ENCODE data around the gene FOXN1.

FOXN1 gene

GRCh38 chr17:28547623-28548416 is 41.7 kb downstream of the FOXN1 start:
- DNase-seq, result peak; percentile 70

GRCh38 chr17:28548417-28549130 is 42.4 kb downstream of the FOXN1 start:
- no peak for DNase-seq

GRCh38 chr17:28549236-28550132 is 43.3 kb downstream of the FOXN1 start:
- no peak for DNase-seq

- DNase-seq, result no peak
Measured at GRCh38 chr17:28550858-28551257, 44.7 kb downstream of the FOXN1 start.

- peak; percentile 22 for DNase-seq
Measured at GRCh38 chr17:28551421-28552175, 45.5 kb downstream of the FOXN1 start.

- peak; percentile 74 for DNase-seq
Measured at GRCh38 chr17:28552176-28552999, 46.2 kb downstream of the FOXN1 start, which contains the start of gene UNC119. Gene UNC119 (minus strand): TSS chr17:28552624. CDS start chr17:28552557, 67 bp downstream.

GRCh38 chr17:28553000-28553505 is 46.9 kb downstream of the FOXN1 start:
- DNase-seq, result no peak

- DNase-seq, result no peak
Measured at GRCh38 chr17:28554565-28554964, 48.4 kb downstream of the FOXN1 start.

- DNase-seq, result no peak
Measured at GRCh38 chr17:28555022-28555421, 48.9 kb downstream of the FOXN1 start.

GRCh38 chr17:28563475-28563874 is 57.3 kb downstream of the FOXN1 start:
- DNase-seq, result peak; percentile 83

GRCh38 chr17:28567604-28568003 is 61.5 kb downstream of the FOXN1 start:
- no peak for DNase-seq

GRCh38 chr17:28569446-28569845 is 63.3 kb downstream of the FOXN1 start:
- no peak for DNase-seq

GRCh38 chr17:28570716-28571360 is 64.7 kb downstream of the FOXN1 start:
- DNase-seq, result no peak

- DNase-seq, result peak; percentile 93
Measured at GRCh38 chr17:28571361-28572122, 65.4 kb downstream of the FOXN1 start, which contains the start of gene PIGS. Gene PIGS (minus strand): TSS chr17:28571524. CDS start chr17:28571496, 28 bp downstream.

GRCh38 chr17:28572259-28573039 is 66.3 kb downstream of the FOXN1 start:
- DNase-seq, result no peak

- DNase-seq, result peak; percentile 58
Measured at GRCh38 chr17:28573040-28573380, 66.9 kb downstream of the FOXN1 start.

- no peak for DNase-seq
Measured at GRCh38 chr17:28573521-28573920, 67.4 kb downstream of the FOXN1 start.

- no peak for DNase-seq
Measured at GRCh38 chr17:28573966-28574480, 67.9 kb downstream of the FOXN1 start.
